Esophagus squamous epithelium (tissue), 4 donors: ENCODE results near the gene PSMB7.

Source experiments
- POLR2A ChIP-seq, 4 donors: fragments of 450-650 bp; IDR thresholded peaks; one replicate each; pipeline ENCODE4 v1.6.1; 2017; ENCODE audit warnings: antibody characterized with exemption in 4 of 4, mild to moderate bottlenecking in 4 of 4, moderate library complexity in 3 of 4
- TF ChIP-seq, protein P1 (sequence below), 6 experiments: fragments of 450-650 bp in 4 of 6; fragments of 200-600 bp in 2 of 6; sonication (generic) in 2 of 6; IDR thresholded peaks; one replicate each; pipeline ENCODE4 v1.5.1; 2016 to 2019; ENCODE audit warnings: antibody characterized with exemption in 6 of 6, mild to moderate bottlenecking in 4 of 6, moderate library complexity in 4 of 6

DNA sequence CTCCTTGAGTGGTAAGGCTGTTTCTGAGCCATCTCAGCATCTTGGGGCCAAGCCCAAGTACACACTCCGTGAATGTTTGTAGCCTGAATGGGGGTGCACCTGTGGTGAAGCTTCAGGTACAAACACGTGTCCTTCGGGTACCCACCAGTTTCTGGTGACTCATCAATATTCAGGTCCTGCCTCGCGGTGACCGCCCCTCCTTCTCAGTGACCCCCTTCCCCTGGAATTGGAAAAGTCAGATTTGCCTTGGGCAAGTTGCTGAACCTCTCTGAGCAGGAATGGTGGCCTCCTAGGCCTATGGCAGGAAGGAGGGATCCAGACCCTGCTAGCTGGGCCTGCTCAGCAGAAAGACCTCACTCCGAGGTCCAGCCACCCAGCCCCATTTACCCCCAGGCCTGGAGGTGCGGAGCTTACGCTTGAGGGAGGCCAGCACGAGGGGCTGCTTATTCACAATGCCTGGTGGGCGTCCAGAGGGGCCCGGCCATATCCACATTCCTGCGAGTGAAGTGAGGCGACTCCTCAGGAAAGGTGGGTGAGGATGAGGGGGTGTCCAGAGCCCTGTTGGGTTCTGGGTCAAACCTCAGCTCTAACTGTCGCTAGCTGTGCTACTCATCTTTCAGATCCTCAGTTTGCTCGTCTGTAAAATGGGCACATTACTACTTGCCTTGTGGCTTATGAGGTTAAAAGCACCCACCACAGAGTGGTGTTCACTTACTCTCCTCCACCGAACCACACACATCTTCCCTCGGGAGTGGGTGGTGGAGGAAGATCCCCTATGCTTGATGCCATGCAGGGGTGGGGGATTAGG is 42.0 kb upstream of the PSMB7 start:
- TF ChIP-seq, protein P1, sequence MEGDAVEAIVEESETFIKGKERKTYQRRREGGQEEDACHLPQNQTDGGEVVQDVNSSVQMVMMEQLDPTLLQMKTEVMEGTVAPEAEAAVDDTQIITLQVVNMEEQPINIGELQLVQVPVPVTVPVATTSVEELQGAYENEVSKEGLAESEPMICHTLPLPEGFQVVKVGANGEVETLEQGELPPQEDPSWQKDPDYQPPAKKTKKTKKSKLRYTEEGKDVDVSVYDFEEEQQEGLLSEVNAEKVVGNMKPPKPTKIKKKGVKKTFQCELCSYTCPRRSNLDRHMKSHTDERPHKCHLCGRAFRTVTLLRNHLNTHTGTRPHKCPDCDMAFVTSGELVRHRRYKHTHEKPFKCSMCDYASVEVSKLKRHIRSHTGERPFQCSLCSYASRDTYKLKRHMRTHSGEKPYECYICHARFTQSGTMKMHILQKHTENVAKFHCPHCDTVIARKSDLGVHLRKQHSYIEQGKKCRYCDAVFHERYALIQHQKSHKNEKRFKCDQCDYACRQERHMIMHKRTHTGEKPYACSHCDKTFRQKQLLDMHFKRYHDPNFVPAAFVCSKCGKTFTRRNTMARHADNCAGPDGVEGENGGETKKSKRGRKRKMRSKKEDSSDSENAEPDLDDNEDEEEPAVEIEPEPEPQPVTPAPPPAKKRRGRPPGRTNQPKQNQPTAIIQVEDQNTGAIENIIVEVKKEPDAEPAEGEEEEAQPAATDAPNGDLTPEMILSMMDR (IDR thresholded peaks at IDR 0.05), result no peak
- no peak for TF ChIP-seq POLR2A (IDR thresholded peaks at IDR 0.05)
